Testis (tissue), 2 donors: ENCODE results near the gene ARSG.

ENCODE experiments used
- CTCF ChIP-seq, 3 experiments: fragments of 450-650 bp in 2 of 3; fragments of 200-600 bp in 1 of 3; sonication (generic) in 1 of 3; IDR thresholded peaks; one replicate each; pipeline ENCODE4 v1.5.1; 2016 to 2019; ENCODE audit warnings: antibody characterized with exemption in 3 of 3, mild to moderate bottlenecking in 2 of 3, moderate library complexity in 1 of 3
- POLR2A ChIP-seq: fragments of 450-650 bp; IDR thresholded peaks from one replicate; pipeline ENCODE4 v1.6.1; 2017; ENCODE audit warnings: antibody characterized with exemption, mild to moderate bottlenecking, moderate library complexity

DNA sequence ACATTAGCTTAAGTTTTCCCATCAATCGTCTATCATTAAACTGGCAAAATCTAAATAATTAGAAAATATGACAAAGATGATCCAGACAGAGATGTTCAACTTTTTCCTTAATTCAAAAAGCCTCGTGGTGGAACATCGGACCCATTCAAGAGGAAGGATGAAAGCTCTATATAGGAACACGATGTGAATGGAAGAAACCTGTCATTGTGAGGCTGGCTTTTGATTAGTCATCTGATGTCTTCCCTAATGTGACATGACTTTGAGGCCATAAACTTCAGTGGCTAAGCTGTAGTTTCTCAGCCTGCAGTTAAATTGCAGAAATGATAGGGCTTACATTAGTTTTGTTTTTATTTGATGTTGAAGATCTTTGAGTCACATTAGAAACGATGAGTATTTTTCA, 42.4 kb upstream of the ARSG start:
- no peak for TF ChIP-seq CTCF (IDR thresholded peaks at IDR 0.05)
- no peak for TF ChIP-seq POLR2A
